HFF-Myc (cell line): ENCODE results near the gene SH3RF3.

Experiments
- DNase-seq: peaks from one replicate; pipeline ENCODE4 v3.0.0-alpha.2; 2011; ENCODE audit warnings: low read depth; ENCODE audit errors: extremely low read depth
- H3K4me3 ChIP-seq: replicated peaks from 2 replicates; pipeline ENCODE4 v1.5.1; 2011; ENCODE audit warnings: low read depth, mild to moderate bottlenecking, control low read depth, low read length
- TF ChIP-seq, protein P1 (sequence below): IDR thresholded peaks from 2 replicates; pipeline ENCODE4 v1.5.1; 2012; ENCODE audit warnings: mild to moderate bottlenecking, low read depth, low read length, control low read depth; ENCODE audit errors: missing control alignments

The SH3RF3 gene

DNA sequence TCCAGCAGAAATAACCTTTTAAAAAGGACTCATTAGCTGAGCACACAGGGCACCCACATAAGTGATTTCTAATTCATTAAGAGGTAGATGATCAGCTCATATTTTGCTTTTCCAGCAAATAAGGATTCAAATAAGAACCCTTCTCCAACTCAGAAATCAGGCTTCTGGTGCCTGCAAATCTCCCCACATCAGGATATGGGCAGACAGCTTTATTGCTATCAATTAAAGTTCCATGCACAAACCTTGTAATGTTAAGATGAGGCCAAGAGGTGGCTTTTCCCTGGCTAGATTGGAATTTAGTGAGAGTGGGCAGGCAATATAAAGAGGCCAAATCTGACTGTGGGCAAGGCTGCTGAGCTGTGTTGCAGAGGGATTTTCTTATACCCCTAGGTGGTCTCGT, 193.6 kb downstream of the SH3RF3 start:
- no peak for DNase-seq
- no peak overlapping the region for H3K4me3 ChIP-seq
- TF ChIP-seq, protein P1, sequence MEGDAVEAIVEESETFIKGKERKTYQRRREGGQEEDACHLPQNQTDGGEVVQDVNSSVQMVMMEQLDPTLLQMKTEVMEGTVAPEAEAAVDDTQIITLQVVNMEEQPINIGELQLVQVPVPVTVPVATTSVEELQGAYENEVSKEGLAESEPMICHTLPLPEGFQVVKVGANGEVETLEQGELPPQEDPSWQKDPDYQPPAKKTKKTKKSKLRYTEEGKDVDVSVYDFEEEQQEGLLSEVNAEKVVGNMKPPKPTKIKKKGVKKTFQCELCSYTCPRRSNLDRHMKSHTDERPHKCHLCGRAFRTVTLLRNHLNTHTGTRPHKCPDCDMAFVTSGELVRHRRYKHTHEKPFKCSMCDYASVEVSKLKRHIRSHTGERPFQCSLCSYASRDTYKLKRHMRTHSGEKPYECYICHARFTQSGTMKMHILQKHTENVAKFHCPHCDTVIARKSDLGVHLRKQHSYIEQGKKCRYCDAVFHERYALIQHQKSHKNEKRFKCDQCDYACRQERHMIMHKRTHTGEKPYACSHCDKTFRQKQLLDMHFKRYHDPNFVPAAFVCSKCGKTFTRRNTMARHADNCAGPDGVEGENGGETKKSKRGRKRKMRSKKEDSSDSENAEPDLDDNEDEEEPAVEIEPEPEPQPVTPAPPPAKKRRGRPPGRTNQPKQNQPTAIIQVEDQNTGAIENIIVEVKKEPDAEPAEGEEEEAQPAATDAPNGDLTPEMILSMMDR = no peak

DNA sequence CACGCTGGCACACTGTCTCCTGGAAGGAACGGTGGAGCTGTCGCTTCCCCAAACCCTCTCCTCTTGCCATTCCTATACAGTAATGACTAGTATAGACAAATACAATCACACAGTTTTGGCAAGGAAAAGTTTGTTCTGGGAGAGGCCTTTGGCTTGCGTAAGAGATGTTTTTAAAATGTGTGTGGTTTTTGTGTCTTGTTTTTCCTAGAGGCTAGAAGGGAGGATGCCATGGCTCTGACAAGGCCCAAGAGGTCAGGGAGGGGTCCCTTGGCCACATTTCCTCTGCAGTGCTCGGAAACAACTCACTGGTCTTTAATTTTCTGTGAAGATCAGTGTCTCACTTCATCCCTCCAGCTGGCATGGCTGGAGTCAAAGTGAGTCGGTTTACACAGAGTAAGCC, 195.9 kb downstream of the SH3RF3 start:
- H3K4me3 ChIP-seq = no peak overlapping the region
- peak; percentile 71 for DNase-seq
- TF ChIP-seq, protein P1 = no peak

DNA sequence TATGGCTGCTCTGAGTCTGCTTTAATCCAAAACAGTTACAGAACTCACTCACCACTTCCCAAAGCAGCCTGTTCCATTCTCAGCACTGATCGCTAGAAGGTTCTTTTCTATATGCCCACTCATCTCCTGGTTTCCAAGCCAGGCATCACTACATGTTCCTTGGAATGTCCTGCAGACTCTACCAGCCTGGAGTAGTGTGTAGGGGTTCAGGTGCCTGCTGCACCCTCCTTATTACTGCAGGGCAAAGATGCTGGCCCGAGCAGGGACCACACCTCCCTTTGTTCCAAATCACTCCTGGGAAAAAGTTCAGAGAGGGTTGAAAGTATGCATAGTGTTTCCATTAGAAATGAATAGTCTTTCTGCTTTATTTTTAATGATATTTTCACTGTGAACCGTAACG, 196.6 kb downstream of the SH3RF3 start:
- no peak for DNase-seq
- TF ChIP-seq, protein P1 = no peak

DNA sequence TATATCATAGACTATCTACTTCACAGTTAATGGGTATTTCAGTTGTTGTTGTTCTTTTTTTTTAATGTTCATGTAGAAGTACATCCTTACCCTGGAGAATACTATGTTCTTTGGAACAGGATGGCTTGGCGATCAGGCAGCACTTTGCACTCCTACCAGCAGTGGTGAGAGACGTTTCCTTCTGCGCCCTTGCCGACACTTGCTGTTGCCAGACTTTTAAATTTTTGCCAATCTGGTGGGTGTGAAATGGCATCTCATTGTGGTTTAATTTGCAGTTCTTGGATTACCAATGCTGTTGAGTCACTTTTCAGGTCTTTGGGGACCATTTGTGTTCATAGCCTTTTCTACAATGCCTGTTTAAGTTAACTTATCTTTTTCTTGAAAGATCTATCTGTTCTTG, 197.3 kb downstream of the SH3RF3 start:
- H3K4me3 ChIP-seq = no peak overlapping the region
- DNase-seq = no peak
- TF ChIP-seq, protein P1 = no peak

More for the DNA sequence above, 196.6 kb downstream of the SH3RF3 start:
- no peak overlapping the region for H3K4me3 ChIP-seq

DNA sequence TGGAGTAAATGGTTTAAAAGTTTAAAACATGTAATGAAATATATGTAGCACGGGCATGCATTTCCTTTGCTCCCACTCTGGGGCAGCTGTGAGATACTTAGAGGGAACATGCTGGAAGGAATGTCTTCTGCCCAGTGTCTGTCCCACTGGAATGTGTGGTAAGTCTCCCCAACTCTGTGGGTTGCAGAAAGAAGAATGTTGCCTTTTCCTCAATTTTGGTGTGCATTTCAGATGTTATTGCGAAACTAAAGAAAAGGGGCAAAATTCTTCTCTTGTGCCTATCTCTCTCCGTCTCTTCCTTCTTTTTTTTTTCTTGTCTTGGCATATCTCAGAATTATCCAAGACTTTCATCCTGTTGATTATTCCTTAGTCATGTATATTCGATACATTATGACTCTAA, 201.1 kb downstream of the SH3RF3 start:
- DNase-seq = no peak
- TF ChIP-seq, protein P1 = no peak
- H3K4me3 ChIP-seq = no peak overlapping the region

DNA sequence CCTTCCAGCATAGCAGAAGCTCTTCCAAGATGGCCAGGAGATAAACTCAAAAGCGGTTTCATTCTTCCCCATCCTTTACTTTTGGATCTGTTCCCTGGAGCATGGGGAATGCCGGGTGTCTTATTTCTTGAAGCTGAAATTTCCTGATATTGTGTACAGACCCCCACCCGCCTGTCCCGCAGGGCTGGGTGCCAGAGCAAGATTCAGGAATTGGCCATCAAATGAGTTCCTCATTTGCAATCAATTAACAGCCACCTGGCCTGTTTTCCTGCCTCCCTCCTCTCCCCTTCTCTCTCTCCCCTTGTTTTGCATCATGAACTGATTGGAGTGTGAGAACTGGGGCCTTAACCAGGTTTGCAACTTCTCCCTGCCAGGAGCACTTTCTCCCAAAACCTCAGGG, 202.1 kb downstream of the SH3RF3 start:
- DNase-seq = peak; percentile 65
- no peak overlapping the region for H3K4me3 ChIP-seq

More for the DNA sequence above, 202.1 kb downstream of the SH3RF3 start:
- TF ChIP-seq, protein P1 = no peak
